Transverse colon (tissue), 3 donors: ENCODE data around the gene LRRC9.

ENCODE experiments used
- CTCF ChIP-seq, 5 experiments: fragments of 200-600 bp in 3 of 5; fragments of 450-650 bp in 2 of 5; sonication (generic) in 3 of 5; IDR thresholded peaks; 1 replicate in 2 of 5; 2 replicates in 3 of 5; pipeline ENCODE4 v1.5.1; 2016 to 2017; ENCODE audit warnings: antibody characterized with exemption in 5 of 5, inconsistent platforms in 3 of 5, mild to moderate bottlenecking in 2 of 5, moderate library complexity in 1 of 5
- POLR2A ChIP-seq: fragments of 450-650 bp; IDR thresholded peaks from one replicate; pipeline ENCODE4 v1.6.1; 2016; ENCODE audit warnings: antibody characterized with exemption, mild to moderate bottlenecking, moderate library complexity

GRCh38 chr14:60014402-60014801 lies 94.5 kb downstream of the LRRC9 start:
- TF ChIP-seq POLR2A: no peak
- no peak for TF ChIP-seq CTCF (IDR thresholded peaks at IDR 0.05)
